Peyer's patch (tissue), 4 donors: Measurements from ENCODE around the gene ARPP21. TPM values are rescaled to one million over a fixed set of nuclear protein-coding genes. Genes with fewer than 3 reads are reported as not detected.

Experiments used
- DNase-seq, 3 donors: peaks; one replicate each; pipeline ENCODE4 v3.0.0-alpha.2; 2017 to 2019
- H3K27ac ChIP-seq, 4 donors: fragments of 200-600 bp; sonication (generic); one replicate each; pipeline ENCODE4 v1.5.1; 2016 to 2019
- H3K27me3 ChIP-seq, 2 donors: fragments of 200-600 bp; sonication (generic); one replicate each; pipeline ENCODE4 v1.5.1; 2019
- H3K36me3 ChIP-seq, 3 donors: fragments of 200-600 bp; sonication (generic); one replicate each; pipeline ENCODE4 v1.5.1; 2016 to 2019
- H3K4me1 ChIP-seq, 4 donors: fragments of 200-600 bp; sonication (generic); one replicate each; pipeline ENCODE4 v1.5.1; 2016 to 2019
- H3K4me3 ChIP-seq, 4 donors: fragments of 200-600 bp; sonication (generic); 1 replicate in 3 of 4; 2 replicates in 1 of 4; pipeline ENCODE4 v1.5.1; 2016 to 2019; ENCODE audit warnings: mild to moderate bottlenecking in 1 of 4
- H3K9me3 ChIP-seq, 4 donors: fragments of 200-600 bp; sonication (generic); one replicate each; pipeline ENCODE4 v1.5.1; 2016 to 2019; ENCODE audit warnings: mild to moderate bottlenecking in 1 of 4
- CTCF ChIP-seq, 6 experiments: fragments of 450-650 bp in 4 of 6; fragments of 200-600 bp in 2 of 6; sonication (generic) in 1 of 6; IDR thresholded peaks; one replicate each; pipeline ENCODE4 v1.5.1; 2017 to 2019; ENCODE audit warnings: antibody characterized with exemption in 6 of 6, mild to moderate bottlenecking in 3 of 6, moderate library complexity in 1 of 6
- POLR2A ChIP-seq, 2 donors: fragments of 450-650 bp; IDR thresholded peaks; one replicate each; pipeline ENCODE4 v1.5.1; 2017; ENCODE audit warnings: antibody characterized with exemption in 2 of 2, mild to moderate bottlenecking in 2 of 2, moderate library complexity in 2 of 2
- total RNA-seq, 4 donors: library from RNA; depleted of rRNA; stranded (reverse); fragments of >200 nt; gene quantifications; one replicate each; pipeline ENCODE4 v1.1.0, GENCODE V29; 2016

The ARPP21 gene
- total RNA-seq, 4 donors from 2014 or later: 0.27 TPM; not detected in 3

DNA sequence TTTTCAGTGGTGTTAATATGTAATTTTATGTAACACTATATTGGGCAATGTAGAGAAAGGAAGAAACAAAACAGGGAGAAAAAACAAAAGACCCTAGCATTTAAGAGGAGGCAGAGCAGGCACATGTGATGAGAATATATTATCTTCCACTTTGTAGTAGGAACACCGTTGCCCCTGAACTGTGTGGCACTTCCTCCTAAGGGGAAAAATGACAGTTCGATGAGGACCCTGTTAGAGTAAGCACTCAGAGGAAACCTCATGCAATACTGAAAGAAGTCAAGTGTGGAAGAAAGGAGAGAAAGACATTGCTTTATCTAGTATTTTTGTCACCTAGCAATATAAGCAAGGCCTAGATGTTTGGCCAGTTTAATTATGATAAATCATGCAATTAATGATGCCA, 32.2 kb downstream of the ARPP21 start:
- H3K9me3 ChIP-seq: no peaks in the 10 kb centered on the region
- no peaks in the 10 kb centered on the region for H3K27me3 ChIP-seq
- H3K36me3 ChIP-seq: no peaks in the 10 kb centered on the region
- no peaks in the 10 kb centered on the region for H3K4me1 ChIP-seq
- no peak for DNase-seq
- H3K27ac ChIP-seq: no peak overlapping the region
- TF ChIP-seq CTCF (IDR thresholded peaks at IDR 0.05): no peak
- no peak for TF ChIP-seq POLR2A (IDR thresholded peaks at IDR 0.05)
- no peak overlapping the region for H3K4me3 ChIP-seq

- Histone ChIP-seq H3K4me1 (no peaks in the 10 kb centered on the region), H3K27me3 (no peaks in the 10 kb centered on the region), H3K4me3 (no peak overlapping the region), H3K27ac (no peak overlapping the region), H3K9me3 (no peaks in the 10 kb centered on the region), H3K36me3 (no peaks in the 10 kb centered on the region)
- DNase-seq: no peak
- TF ChIP-seq CTCF (IDR thresholded peaks at IDR 0.05) (no peak), POLR2A (IDR thresholded peaks at IDR 0.05) (no peak)
Measured at GRCh38 chr3:35673017-35673416, 33.7 kb downstream of the ARPP21 start.

DNA sequence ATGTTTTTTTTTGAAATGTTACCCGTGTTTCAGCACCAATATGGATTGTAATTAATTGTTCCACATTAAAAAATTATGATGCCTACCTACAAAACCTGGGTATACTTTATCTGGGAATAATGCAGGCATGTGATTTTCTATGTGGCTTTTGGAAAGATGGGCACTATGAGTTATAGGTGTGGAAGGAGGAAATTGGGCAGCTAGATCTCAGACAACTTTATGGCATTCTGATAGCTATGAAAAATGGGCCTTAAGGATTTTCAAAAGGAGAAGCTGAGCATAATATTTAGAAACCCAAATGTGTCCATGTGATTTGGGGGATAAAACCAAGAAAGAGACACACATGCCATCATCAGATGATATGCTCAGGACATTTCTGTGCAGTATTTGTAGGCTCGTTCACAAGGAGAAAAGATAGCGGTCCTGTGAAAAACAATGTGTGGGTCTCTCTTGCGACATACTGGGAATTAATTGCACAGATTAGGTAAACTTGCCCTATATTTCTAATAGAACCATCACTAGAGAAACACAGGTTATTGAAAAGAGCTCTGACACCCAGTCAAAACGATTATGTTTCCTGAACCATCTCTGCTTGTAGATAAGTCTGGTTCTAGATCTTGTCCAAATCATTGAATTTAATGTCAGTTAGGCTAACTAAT, 35.3 kb downstream of the ARPP21 start:
- no peak overlapping the region for H3K27ac ChIP-seq
- no peaks in the 10 kb centered on the region for H3K36me3 ChIP-seq
- no peak for TF ChIP-seq POLR2A (IDR thresholded peaks at IDR 0.05)
- no peak for TF ChIP-seq CTCF (IDR thresholded peaks at IDR 0.05)
- no peaks in the 10 kb centered on the region for H3K27me3 ChIP-seq
- H3K4me3 ChIP-seq: no peak overlapping the region
- no peak for DNase-seq
- H3K9me3 ChIP-seq: no peaks in the 10 kb centered on the region
- H3K4me1 ChIP-seq: no peaks in the 10 kb centered on the region

GRCh38 chr3:35675206-35675605, 35.9 kb downstream of the ARPP21 start:
- TF ChIP-seq POLR2A (IDR thresholded peaks at IDR 0.05): no peak
- no peak for TF ChIP-seq CTCF (IDR thresholded peaks at IDR 0.05)
- DNase-seq: no peak
- Histone ChIP-seq H3K4me3 (no peak overlapping the region), H3K9me3 (no peaks in the 10 kb centered on the region), H3K4me1 (no peaks in the 10 kb centered on the region), H3K27me3 (no peaks in the 10 kb centered on the region), H3K27ac (no peak overlapping the region), H3K36me3 (no peaks in the 10 kb centered on the region)

- no peak for DNase-seq
- TF ChIP-seq POLR2A (IDR thresholded peaks at IDR 0.05) (no peak), CTCF (IDR thresholded peaks at IDR 0.05) (no peak)
- H3K27ac ChIP-seq: no peak overlapping the region
- H3K4me1 ChIP-seq: no peaks in the 10 kb centered on the region
- no peaks in the 10 kb centered on the region for H3K9me3 ChIP-seq
- H3K4me3 ChIP-seq: no peak overlapping the region
- no peaks in the 10 kb centered on the region for H3K36me3 ChIP-seq
- no peaks in the 10 kb centered on the region for H3K27me3 ChIP-seq
Measured at GRCh38 chr3:35675621-35676020, 36.3 kb downstream of the ARPP21 start.

- Histone ChIP-seq H3K36me3 (no peaks in the 10 kb centered on the region), H3K9me3 (no peaks in the 10 kb centered on the region), H3K27ac (no peak overlapping the region), H3K4me3 (no peak overlapping the region), H3K27me3 (no peaks in the 10 kb centered on the region), H3K4me1 (no peaks in the 10 kb centered on the region)
- TF ChIP-seq POLR2A (IDR thresholded peaks at IDR 0.05): no peak
- no peak for TF ChIP-seq CTCF (IDR thresholded peaks at IDR 0.05)
- DNase-seq: no peak
Measured at GRCh38 chr3:35677797-35678196, 38.5 kb downstream of the ARPP21 start.
